Mucosa of descending colon (tissue), 3 donors: ENCODE results near the gene MRPL58. TPM values are rescaled to one million over a fixed set of nuclear protein-coding genes. Genes with fewer than 3 reads are reported as not detected.

Experiments
- ATAC-seq: fragments of 200-7000 bp; cut with Tn5 transposase; one replicate; pipeline ENCODE4 v1.9.1; 2020; ENCODE audit warnings: mild to moderate bottlenecking, moderate library complexity
- DNase-seq, 3 donors: peaks; one replicate each; pipeline ENCODE4 v3.0.0-alpha.2; 2020
- H3K36me3 ChIP-seq: fragments of 200-600 bp; one replicate; pipeline ENCODE4 v1.8.0; 2021; ENCODE audit warnings: low read depth, mild to moderate bottlenecking
- H3K4me1 ChIP-seq: fragments of 200-600 bp; one replicate; pipeline ENCODE4 v1.8.0; 2021; ENCODE audit warnings: low read depth, mild to moderate bottlenecking
- H3K4me3 ChIP-seq: fragments of 200-600 bp; one replicate; pipeline ENCODE4 v1.8.0; 2021; ENCODE audit warnings: mild to moderate bottlenecking
- H3K9me3 ChIP-seq: fragments of 200-600 bp; one replicate; pipeline ENCODE4 v1.8.0; 2021; ENCODE audit warnings: mild to moderate bottlenecking
- CTCF ChIP-seq: fragments of 200-600 bp; IDR thresholded peaks from one replicate; pipeline ENCODE4 v1.8.0; 2022; ENCODE audit warnings: antibody characterized with exemption, mild to moderate bottlenecking
- intact Hi-C, 2 donors: fragments of 100-400 bp; cut with DNase I in 1 of 2; cut with micrococcal nuclease in 1 of 2; formaldehyde crosslinking; loops; one replicate each; pipeline versions ENCODE4 v1.11.0 to v1.11.1; 2022; cut with DNase I, micrococcal nuclease
- total RNA-seq, 3 donors: library from RNA; stranded (reverse); fragmentation: NEBNext Ultra II Directional in 2 of 3; extraction: Animal tissue kit (Norgen Biotek cat#: 25700) in 2 of 3; gene quantifications; one replicate each; pipeline versions ENCODE4 v1.2.1 to v1.2.4, GENCODE V29; 2021 to 2023
- donor health status: DM: no; HTN: no; CAD: no; lungs with moderate emphysema.
- donor health status: DM: no; HTN: no; CAD: no.
- donor health status: DM: no; HTN: yes; CAD: no.

Gene MRPL58
- total RNA-seq, 3 donors from 2014 or later = 24.7 to 32.9 (median 25.4) TPM

- H3K9me3 ChIP-seq = no peaks in the 10 kb centered on the region
- TF ChIP-seq CTCF = no peak
- ATAC-seq (no peak), DNase-seq (no peak)
- no peaks in the 10 kb centered on the region for H3K36me3 ChIP-seq
- peaks cover 14% of the 10 kb centered on the region for H3K4me1 ChIP-seq
- intact Hi-C loops = no loop called here
- no peak overlapping the region for H3K4me3 ChIP-seq
These were observed 21.8 kb upstream of the MRPL58 start for GRCh38 chr17:74990581-74991105.

GRCh38 chr17:74992223-74992622, 20.2 kb upstream of the MRPL58 start:
- no peak for ATAC-seq

GRCh38 chr17:74994440-74994839, 18.0 kb upstream of the MRPL58 start:
- intact Hi-C loops = no loop called here
- Histone ChIP-seq H3K4me1 (peaks cover 7% of the 10 kb centered on the region), H3K9me3 (no peaks in the 10 kb centered on the region), H3K4me3 (no peak overlapping the region), H3K36me3 (no peaks in the 10 kb centered on the region)
- no peak for DNase-seq
- ATAC-seq = no peak
- TF ChIP-seq CTCF = no peak

More at GRCh38 chr17:74992223-74992622, 20.2 kb upstream of the MRPL58 start:
- H3K4me3 ChIP-seq = no peak overlapping the region
- intact Hi-C loops = no loop called here
- peaks cover 10% of the 10 kb centered on the region for H3K4me1 ChIP-seq
- TF ChIP-seq CTCF = no peak
- H3K9me3 ChIP-seq = no peaks in the 10 kb centered on the region
- DNase-seq = no peak
- H3K36me3 ChIP-seq = no peaks in the 10 kb centered on the region

GRCh38 chr17:74995847-74996246, 16.6 kb upstream of the MRPL58 start:
- no peak for TF ChIP-seq CTCF
- intact Hi-C loops = no loop called here
- H3K4me1 ChIP-seq = no peaks in the 10 kb centered on the region
- ATAC-seq (no peak), DNase-seq (no peak)
- no peaks in the 10 kb centered on the region for H3K9me3 ChIP-seq
- H3K36me3 ChIP-seq = no peaks in the 10 kb centered on the region
- H3K4me3 ChIP-seq = no peak overlapping the region

GRCh38 chr17:74998783-74999182, 13.7 kb upstream of the MRPL58 start:
- no peak overlapping the region for H3K4me3 ChIP-seq
- TF ChIP-seq CTCF = no peak
- intact Hi-C loops = no loop called here
- ATAC-seq = no peak
- H3K4me1 ChIP-seq = no peaks in the 10 kb centered on the region
- no peaks in the 10 kb centered on the region for H3K36me3 ChIP-seq
- no peaks in the 10 kb centered on the region for H3K9me3 ChIP-seq
- DNase-seq = no peak

- Histone ChIP-seq H3K9me3 (no peaks in the 10 kb centered on the region), H3K36me3 (no peaks in the 10 kb centered on the region), H3K4me1 (no peaks in the 10 kb centered on the region), H3K4me3 (no peak overlapping the region)
- no peak for TF ChIP-seq CTCF
- intact Hi-C loops = no loop called here
- no peak for ATAC-seq
- DNase-seq = no peak
These were observed 12.9 kb upstream of the MRPL58 start for GRCh38 chr17:74999523-74999922.
